ENCODE measurements around the gene AHCYL2.
"Not testable (repeated sequence)": the region's sequence is repeated elsewhere in the genome, so short reads cannot be mapped to it uniquely, and the experiment has no call there.

The AHCYL2 gene

DNA sequence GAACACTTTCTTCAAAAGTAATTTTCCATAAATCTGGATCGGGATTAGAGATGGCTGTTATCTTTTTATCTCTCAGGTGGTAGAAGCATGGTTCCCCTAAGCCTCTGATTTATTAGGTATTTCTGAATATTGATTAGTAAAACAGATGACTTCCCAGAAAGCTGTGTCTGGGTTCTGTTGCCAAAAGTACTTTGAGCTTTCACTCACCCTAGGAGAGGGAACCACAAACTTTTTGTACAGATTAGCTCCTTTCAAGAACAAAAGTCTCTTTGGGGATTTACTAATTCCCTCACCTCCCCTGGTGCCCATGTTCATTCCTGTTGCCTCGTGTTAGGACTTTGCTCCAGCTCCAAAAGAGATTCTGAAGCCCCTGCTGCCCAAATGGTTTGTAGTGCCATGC is 162.7 kb downstream of the AHCYL2 start:
- DNase-seq, result no peak

DNA sequence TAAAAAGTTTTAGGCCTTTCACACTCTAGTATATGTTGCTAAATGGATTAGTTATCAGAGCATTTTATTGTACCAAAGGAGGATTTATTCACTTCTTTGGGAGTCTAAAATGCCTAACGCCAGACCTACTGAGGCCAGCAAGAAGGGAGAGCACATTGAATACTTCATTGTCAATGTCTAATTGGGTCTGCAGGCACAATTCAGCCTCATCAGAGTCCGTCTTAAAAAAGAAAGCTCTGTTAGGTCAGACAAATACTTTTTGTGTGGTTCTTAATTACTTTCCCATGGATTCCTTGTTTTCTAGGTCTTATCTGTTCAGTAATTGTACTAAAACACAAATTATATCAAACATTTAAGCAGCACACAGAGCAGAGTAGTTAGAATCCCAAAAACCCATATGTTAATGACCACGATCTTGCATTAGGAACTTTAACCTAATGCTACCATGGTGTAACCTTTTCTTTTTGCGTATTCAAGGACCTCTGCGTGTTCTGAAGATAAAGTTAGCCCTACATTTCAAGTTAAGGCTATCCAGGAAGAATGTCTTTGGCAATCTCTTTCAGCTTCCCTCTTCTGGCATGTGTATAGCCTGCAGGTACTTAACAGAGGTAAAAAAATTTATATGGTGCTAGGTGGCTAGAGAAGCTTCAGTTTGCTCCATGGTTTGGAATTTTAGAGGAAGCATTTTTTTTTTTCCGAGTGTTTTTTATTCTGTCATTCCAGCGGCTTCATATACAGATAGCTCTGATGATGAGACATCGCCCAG is 163.7 kb downstream of the AHCYL2 start:
- DNase-seq, result no peak

DNA sequence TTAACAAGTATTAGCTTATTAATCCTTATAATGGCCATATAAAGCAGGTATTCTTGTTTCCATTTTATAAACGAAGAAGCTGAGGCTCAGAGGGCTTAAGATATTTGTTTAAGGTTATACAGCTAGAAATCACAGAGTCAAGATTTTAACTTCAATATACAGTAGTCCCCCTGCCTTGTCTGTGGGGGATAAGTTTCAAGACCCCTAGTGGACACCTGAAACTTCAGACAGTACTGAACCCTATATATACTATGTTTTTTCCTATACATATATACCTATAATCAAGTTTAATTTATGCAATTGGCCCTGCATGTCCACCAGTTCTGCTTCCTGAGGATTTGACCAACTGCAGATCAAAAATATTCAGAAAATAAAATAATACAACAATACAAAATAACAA is 165.0 kb downstream of the AHCYL2 start:
- no peak for DNase-seq

DNA sequence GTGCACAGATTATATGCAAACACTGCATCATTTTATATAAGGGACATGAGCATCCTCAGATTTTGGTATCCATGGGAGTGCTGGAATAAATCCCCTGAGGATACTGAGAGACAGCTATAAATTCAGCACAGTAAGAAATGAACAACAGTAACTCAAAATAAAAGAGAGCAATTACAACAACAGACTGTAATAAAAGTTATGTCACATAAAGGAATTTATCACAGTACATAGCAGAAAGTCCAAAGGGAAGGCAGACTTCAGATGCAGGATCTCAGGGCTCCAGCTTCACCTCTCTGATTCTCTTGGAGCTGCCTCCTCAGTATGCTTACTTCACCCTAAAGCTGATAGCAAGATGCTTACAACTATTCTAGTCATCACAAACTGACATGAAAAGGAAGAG is 165.5 kb downstream of the AHCYL2 start:
- no peak for DNase-seq

DNA sequence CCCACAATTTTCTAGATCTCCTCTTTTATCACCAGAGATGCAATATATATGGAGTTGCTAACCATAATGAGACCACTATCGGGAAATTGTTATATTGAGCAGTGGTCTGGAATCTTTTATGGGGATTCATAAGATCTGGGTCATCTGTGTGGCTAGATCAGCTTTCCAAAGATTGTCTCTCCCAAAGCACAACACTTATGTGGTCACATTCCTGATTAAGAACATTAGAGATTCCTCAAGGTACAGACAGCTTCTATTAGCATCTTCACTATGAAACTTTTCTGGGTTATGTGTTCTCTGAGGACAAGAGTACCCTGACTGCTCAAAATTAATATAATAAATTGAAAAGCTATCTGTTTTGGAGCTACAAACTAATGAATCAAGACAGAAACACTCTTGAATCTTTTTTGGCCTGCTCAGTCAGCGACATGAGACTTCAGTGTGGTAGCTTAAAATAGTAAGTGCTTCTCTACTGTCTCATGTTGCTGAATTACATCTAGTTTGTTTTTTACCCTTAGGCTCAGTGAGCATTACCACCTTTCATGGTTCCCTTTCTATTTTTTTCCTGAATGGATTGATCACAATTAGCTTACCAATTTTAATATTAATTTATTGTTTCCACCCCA is 166.8 kb downstream of the AHCYL2 start:
- no peak for DNase-seq

DNA sequence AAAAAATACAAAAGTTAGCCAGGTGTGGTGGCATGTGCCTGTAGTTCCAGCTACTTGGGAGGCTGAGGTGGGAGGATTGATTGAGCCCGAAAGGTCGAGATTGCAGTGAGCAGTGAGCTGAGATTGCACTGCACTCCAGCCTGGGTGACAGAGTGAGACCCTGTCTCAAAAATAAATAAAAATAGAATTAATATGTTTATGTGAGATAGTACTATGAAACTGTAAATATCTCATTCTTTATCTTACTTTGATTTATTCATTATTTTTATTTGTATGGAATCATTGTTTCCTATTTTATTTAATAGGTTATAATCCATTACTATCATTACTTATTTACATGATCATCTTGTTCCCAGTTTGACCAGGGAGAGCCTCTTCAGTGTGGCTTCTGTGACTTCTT is 168.4 kb downstream of the AHCYL2 start:
- DNase-seq, result no peak

DNA sequence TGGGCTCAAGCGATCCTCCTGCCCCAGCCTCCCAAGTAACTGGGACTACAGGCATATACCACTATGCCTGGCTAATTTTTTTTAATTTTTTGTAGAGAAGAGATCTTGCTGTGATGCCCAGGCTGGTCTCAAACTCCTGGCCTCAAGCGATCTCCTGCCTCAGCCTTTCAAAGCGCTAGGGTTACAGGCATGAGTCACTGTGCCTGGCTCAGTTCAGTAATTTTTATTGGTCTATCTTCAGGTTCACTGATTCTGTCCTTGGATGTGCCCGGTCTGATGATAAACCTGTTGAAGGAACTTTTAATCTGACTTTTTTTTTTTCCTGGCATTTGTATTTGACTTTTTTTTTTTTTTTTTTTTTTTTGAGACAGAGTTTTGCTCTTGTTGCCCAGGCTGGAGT is 169.3 kb downstream of the AHCYL2 start:
- no peak for DNase-seq

DNA sequence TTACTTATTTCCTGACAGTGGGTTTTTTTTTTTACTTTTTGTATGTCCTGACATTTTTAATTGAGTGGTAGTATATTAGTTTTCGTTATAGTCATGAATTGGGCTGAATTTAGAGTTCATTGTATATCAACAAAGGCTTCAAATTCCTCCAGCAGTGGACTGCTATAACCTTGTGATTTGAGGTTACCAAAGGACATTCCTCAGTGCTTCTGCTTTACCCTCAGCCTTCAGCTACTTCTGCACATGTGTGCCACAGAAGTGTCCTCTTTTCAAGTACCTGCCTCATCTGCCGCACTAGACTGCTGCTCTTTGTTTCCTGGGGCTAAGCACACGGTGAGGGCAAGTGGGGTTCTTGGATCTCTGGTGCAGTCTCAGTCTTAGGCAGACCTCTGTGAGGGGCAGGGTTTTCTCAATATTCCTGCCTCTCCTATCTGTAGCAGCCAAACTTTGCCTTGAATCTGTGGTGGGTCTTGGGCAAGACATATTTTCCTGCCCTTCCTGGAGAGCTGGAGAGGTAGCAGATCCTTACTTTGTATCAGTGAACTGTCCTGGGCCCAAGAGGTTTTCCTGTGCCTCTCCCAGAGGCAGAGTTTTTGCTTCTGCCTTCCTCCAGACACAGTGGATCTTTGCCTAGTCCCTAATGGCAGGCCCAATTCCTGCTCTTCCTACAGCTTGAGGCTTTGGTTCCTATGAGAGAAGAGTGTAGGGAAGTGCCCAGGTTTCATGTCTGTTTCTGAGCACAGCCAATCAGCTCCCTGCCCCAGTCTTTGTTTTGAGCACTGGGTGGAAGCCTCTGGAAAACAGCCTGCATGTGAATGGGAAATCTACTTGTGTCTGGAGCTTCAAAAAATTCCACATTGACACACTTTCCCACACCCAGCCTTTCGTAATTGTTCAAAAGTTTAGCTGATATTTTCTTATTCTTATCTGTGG is 170.4 kb downstream of the AHCYL2 start:
- DNase-seq, result no peak

DNA sequence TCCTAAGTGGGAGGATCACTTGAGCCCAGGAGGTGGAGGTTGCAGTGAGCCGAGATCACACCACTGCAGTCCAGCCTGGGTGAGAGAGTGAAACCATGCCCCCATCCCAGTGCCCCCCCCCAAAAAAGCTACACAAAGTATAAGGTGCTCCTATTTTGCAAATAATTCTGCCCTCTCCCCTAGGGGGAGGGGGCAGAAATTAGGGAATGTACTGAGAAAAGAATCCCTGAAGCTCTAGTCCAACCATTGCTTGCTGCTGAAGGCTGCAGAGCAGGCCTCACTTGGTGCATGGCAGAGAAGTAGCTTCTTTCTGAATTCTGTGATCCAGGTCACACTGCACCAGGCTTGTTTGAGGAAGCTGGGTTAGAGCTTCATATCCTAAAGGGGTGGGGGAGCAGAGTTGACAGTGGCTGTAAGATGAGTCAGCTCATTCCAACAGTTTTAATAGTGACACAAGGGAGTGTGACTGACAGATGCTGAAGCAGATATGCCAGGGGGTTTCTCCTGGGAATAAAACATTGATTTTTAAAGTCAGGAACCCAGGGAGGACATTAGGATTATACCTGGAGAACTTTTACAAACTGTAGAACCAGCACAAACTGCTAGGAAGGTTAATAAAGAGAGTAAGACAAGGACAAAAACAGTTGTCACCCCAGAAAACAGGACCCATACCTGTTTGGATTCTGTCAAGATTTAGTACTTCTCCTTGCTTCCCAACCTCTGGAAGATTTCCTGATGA is 176.6 kb downstream of the AHCYL2 start:
- no peak for DNase-seq

DNA sequence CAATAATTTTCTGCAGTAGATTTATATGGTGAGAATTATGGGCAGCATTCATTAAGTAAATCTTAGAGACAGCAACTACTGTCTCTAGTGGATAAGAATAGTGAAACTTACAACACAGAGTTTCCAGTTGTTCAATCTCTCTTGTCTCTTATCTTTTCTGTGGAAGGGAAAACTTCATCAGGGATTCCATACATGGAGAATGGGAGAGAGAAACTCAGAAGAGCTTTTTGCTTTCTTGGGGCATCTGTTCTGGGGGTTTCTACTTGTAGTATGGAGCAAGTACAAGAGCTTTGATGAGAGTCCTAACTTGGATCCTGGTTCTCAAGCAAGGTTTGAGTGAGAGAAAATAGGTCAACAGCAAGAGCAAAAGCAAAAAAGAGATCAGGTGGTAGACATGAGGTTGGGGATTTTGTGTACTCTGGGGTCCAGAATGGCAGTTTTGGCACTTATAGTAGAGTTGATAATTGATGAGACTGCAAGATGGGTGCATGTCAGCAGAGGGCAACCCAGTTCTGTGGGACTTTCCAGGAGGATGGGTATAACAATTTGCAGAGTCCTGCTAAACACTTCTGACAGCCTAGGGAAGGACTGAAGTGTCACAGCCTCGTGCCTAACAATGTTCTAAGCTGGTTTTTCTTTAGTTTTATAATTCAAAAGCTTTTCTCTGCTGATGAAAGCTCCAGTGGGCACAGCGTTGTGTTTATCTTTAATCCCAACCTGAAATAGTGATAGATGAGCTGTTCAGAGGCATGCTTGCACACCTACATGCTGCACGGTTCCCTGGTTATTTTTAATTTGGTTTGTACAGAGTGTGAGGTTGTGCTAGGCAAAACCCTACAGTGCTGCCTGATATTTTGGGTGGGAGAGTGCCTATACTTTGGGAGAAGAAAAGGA is 177.4 kb downstream of the AHCYL2 start:
- DNase-seq, result no peak

DNA sequence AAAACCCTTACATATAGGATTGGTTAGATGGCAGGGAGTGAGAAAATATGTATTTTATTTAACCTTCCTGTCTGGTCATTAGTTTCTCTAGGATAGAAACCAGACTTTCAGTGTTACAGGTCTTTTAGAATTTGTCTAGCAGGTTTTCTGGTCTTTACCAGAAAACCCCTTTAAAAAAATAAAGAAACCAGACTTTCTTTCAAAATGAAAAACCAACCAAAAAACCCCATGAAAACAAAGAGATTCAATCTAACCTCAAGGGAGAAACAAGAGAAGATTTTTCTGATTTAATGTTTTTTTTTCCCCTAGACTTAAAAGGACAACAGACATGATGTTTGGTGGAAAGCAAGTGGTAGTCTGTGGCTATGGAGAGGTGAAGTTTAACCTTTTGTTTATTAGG is 180.7 kb downstream of the AHCYL2 start:
- DNase-seq, result no peak

DNA sequence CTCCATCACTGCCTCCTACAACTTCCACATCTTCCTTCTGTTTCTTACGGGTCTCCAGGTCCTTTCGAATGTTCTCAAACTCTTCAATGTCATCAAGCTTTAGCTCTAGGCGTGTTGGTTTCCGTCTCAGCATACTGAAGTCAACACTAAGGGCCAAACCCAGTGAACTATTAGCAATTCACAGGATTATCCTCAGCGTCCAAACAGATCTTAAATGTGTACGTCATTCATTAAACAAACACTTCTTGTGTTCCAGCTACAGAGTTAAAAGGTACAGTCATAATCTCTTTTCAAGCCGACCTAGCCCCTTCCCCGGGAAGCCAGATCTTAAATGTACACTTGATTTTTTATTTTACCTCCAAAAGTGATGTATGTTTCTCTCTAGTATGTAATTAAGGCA is 185.4 kb downstream of the AHCYL2 start:
- not testable (repeated sequence) for DNase-seq

DNA sequence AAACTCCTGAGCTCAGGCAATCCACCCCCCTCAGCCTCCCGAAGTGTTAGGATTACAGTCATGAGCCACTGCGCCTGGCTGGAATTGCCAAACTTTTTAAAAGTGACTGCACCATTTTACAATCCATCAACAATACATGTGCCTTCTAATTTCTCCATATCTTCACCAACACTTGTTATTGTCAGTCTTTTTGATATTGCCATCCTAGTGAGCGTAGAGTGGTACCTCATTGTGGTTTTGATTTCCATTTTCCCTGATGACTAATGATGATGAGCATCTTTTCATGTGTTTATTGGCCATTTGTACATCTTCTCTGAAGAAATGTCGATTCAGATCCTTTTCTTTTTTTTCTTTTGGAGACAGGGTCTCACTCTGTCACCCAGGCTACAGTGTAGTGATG is 187.7 kb downstream of the AHCYL2 start:
- DNase-seq, result no peak

DNA sequence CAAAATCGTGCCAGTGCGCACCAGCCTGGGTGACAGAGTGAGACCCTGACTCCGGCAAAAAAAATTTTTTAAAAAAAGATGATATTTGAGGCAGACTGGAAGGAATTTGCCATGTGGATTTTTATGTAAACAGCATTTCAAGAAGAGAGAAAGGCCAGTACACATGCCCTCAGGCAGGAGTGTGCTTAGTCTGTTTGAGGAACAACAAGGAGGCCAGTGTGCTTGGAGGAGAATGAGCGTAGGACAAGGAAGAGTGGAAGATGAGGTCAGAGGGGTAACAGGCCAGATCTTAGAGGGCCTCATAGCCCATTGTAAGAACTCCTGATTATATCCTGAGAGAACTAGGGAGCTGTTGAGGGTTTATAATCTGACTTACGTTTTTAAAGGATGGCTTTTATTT is 192.2 kb downstream of the AHCYL2 start:
- DNase-seq, result no peak

DNA sequence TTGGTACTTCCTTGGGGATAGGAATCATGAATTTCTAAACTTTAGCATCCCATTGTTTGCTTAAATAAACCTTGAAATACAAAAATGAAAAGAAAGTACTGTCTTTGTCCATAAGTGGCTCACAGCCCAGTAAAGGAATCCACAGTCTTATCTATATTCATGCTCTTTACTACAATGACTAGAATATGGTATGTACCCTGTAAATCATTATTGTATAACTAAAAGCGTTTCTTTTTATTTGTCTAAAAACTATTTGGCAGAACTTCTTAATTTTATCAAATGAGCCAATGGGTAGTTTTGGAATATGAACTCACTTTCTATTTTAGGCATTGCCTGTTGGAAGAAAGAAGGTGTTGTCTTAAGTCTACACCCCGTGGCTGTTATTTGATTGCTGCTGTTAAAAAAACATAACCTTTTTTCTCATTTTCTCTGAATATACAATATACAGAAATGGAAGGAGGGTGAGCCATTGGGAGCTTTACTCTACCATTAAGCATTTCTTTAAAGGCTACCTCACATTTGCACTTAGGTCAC is 197.0 kb downstream of the AHCYL2 start:
- DNase-seq, result no peak

DNA sequence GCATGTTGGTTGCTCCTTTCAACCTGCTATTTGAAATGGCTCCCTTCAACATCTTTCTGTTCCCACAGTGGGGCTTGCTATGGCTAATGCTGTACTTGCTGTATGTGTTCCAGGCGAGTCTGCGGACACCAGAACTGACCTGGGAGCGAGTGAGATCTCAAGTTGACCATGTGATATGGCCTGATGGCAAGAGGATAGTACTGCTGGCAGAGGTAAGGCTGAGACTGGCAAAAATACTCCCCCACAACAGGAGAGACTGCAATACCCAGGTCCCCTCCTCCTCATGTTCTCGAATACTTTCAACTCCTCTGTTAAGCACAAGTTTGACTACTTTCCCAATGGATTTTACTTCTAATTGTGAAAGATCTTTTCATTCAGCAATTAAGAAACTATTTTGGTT is 197.9 kb downstream of the AHCYL2 start:
- DNase-seq, result no peak

DNA sequence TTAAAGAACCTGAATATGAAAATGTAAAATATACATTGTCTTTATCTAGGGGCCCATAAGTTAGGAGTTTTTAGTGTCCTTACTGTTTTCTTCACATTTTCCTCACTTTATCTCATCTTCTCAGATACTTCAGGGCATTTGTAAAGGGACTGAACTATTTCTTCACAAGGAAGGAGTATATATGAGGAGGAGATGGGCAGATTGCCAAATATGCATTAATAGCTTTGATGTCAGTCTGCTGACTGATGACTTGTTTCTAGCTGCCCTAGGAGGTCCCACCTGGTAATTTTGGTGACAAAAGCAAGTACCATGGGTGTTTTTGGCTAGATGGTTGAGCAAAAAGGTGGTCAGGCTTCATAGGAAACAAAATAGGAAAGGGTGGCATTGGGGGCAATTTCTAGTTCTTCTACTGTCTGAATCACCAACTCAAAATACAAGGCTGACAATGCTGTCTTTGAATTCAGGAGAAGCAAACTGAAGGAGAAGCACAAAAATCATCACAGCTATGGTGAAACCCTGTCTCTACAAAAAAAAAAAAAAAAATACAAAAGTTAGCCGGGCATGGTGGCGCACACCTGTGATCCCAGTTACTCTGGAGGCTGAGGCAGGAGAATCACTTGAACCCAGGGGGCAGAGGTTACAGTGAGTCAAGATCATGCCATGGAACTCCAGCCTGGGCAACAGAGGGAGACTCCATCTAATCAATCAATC is 199.0 kb downstream of the AHCYL2 start:
- DNase-seq, result no peak

DNA sequence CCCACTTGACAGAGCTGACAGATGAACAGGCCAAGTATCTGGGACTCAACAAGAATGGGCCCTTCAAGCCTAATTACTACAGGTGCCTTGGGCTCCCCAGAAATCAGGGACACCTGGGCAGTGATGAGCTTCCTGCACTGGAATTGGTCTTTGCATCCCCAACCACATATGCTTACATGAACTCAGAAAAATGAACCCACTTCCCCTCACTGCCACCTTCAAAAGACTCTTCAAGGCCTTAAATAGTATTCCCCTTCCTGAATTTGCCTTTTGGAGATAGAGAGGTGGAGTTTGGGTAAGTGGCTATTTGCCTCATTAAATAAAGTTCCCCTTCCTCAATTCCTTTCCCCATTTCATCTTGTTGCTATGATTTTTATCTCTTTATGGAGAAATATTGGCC is 201.7 kb downstream of the AHCYL2 start:
- no peak for DNase-seq

DNA sequence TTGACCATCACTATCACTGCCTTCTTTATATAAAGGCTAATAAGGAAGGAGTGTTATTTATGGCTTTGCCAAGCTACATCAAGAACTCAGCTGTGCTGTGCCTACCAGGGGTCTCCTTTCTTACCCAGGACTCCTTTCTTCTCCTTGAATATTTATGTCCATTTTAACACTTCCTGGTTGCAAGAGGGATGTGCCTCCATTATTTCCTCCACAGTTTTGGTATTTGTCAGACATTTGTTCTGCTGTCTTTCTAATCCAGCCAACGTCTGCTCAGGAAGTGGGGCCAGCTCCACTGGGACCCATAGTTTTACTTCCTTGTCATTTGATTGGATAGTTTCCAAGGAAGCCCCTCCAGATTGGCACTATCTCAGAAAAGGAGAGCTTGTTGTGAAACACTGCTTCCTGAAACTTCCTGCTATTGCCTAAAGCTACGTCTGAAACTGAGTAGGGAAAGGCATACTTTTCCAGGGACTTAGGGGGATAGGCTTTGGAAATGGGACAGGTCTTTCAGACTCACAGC is 202.8 kb downstream of the AHCYL2 start:
- no peak for DNase-seq

DNA sequence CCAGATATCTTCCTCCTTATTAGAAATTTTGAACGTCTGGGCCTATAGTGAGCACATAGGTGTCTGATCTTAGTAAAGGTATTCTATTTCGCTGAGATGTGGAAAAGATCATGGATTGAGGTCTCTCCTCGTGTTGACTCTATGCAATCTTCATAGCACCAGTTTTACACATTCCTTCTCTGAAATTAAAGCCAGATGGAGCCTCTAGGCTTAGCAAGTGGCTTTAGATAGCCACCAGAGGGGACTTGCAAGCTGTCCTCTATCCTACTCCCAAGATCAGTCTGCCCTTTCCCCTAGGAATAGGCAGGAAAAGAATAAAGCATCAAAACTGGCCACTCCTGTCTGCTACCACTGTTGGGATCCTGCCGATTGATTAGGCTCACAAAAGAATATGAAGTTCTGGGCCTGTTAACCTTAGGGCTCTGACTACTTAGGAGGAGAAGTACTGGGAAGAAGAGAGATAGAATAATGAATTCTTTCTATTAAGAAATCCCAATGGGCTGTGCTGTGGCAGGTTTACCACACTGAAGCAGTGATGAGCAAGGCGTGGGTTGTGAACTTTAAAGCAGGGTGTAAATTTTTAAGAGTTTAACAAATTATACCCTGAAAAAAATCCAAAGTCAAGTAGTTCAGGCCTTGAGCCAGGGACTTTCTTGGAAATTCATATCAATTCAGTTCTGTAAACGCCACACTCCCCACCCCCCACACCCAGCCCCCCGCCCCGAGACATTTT is 207.2 kb downstream of the AHCYL2 start:
- no peak for DNase-seq

All from activated CD8-positive, alpha-beta memory T cell treated with anti-CD3 and anti-CD28 coated beads for 24 hours (primary cell).